ENCODE results near the gene DHX35. TPM values are rescaled to one million over a fixed set of nuclear protein-coding genes. Genes with fewer than 3 reads are reported as not detected.

The DHX35 gene
- total and polyA plus RNA-seq, 10 of the 15 experiments (the other 5 are each of a cell fraction or from before 2014, with no cell fraction given): 4.3 to 21.6 (median 14.9) TPM

DNA sequence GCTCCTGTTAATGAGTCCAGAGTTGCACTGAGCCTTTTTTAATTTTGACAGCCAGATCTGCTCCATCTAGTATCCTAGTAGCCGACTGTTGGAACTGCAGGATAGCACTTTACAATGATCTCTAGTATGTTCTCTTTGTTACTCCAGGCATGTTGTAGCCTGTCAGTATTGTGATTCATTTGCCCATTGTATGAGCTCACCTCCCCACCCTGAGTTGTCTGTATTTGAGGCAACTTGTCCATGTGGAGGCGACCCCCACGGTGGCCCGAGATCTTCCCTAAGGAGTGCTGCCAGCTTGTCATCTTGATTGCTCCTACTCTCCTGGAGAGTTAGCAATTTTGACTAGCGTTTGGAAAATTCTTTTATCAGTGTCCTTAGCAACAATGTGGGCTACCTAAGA lies 67.2 kb downstream of the DHX35 start (continued):
- TF ChIP-seq BHLHE40 (IDR thresholded peaks at IDR 0.05; ENCODE audit: borderline replicate concordance in 1 of 2, low read depth in 2 of 2, low read length in 1 of 2): no peak
- no peak for TF ChIP-seq BCL11A (IDR thresholded peaks at IDR 0.05; ENCODE audit: low read depth, low read length)
- no peak for TF ChIP-seq STAT1 (conservative IDR thresholded peaks at IDR 0.05)
- no peak for TF ChIP-seq PBX3 (IDR thresholded peaks at IDR 0.05; ENCODE audit: insufficient replicate concordance, low read depth, low read length)

DNA sequence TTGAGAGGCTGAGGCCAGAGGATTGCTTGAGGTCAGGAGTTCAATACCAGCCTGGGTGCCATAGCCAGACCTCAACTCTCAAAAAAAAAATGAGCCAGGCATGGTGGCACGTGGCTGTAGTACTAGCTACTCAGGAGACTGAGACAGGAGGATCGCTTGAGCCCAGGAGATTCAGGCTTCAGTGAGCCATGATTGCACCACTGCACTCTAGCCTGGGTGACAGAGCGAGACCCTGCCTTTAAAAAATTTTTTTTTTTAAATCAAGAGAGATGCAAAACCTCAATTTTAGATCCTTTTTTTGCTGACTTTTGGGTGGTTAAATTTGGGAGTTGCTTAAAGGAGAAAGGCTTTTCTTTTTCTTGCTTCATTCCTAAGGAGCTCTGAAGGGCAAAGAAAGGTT lies 70.9 kb downstream of the DHX35 start:
- no TSS peak for BruUV-seq (replicated peaks)
- ATAC-seq: no peak
- SMC1A ChIA-PET (ENCODE audit: uncharacterized antibody, unreplicated experiment): interaction anchor here (0.7 kb wide), 1 partner anchor 28 kb away, joined by 4 read pairs; no protein-coding TSS in a partner anchor
- Histone ChIP-seq H3K9ac (ENCODE audit: control insufficient read depth, insufficient read depth, low read length) (no peak overlapping the region), H3K36me3 (ENCODE audit: control insufficient read depth in 2 of 2, insufficient read depth in 2 of 2, low read length in 1 of 2) (peaks cover 3 to 16% of the 10 kb centered on the region in 2 experiments), H3K4me2 (ENCODE audit: control insufficient read depth, insufficient read depth) (no peak overlapping the region), H3K4me3 (no peak overlapping the region), H4K20me1 (ENCODE audit: control insufficient read depth, insufficient read depth) (no peaks in the 10 kb centered on the region), H3K4me1 (ENCODE audit: control insufficient read depth, insufficient read depth, low read length) (no peaks in the 10 kb centered on the region), H3K79me2 (ENCODE audit: control insufficient read depth, insufficient read depth, low read length) (no peaks in the 10 kb centered on the region), H3K9me3 (replicated peaks; ENCODE audit: control insufficient read depth, insufficient read depth, low read length) (no peaks in the 10 kb centered on the region), H2AFZ (ENCODE audit: control insufficient read depth, low read depth, low read length) (no peak overlapping the region), H3K27ac (ENCODE audit: control insufficient read depth, insufficient read depth) (no peak overlapping the region), H3K27me3 (replicated peaks in 1 of 2; ENCODE audit: control insufficient read depth in 2 of 2, insufficient read depth in 2 of 2, low read length in 1 of 2) (no peaks in the 10 kb centered on the region)
- WGBS (ENCODE audit: insufficient coverage, insufficient replicate concordance, low lambda C conversion rate, missing lambda C conversion rate): 35% methylated on average over 3 of the region's 3 CpGs
- POLR2A ChIA-PET: no interaction called here
- intact Hi-C loops (cut with micrococcal nuclease; ENCODE audit: unreplicated experiment) (no loop called here), in situ Hi-C loops (cut with MboI) (no loop called here)
- CTCF ChIA-PET: interaction anchor here (0.6 kb wide), 1 partner anchor 103 kb away, joined by 3 read pairs; no protein-coding TSS in a partner anchor
- TF ChIP-seq CBX3 (IDR thresholded peaks at IDR 0.05; ENCODE audit: borderline replicate concordance, low read depth): no peak
- DNase-seq (ENCODE audit: low read depth, low spot score): no peak
- RAD21 ChIA-PET (ENCODE audit: unreplicated experiment): interaction anchor here (0.7 kb wide), 1 partner anchor 70 kb away, joined by 3 read pairs; no protein-coding TSS in a partner anchor
- FAIRE-seq: no peak
